ENCODE measurements around the gene ELAC2.

The ELAC2 gene, protein sequence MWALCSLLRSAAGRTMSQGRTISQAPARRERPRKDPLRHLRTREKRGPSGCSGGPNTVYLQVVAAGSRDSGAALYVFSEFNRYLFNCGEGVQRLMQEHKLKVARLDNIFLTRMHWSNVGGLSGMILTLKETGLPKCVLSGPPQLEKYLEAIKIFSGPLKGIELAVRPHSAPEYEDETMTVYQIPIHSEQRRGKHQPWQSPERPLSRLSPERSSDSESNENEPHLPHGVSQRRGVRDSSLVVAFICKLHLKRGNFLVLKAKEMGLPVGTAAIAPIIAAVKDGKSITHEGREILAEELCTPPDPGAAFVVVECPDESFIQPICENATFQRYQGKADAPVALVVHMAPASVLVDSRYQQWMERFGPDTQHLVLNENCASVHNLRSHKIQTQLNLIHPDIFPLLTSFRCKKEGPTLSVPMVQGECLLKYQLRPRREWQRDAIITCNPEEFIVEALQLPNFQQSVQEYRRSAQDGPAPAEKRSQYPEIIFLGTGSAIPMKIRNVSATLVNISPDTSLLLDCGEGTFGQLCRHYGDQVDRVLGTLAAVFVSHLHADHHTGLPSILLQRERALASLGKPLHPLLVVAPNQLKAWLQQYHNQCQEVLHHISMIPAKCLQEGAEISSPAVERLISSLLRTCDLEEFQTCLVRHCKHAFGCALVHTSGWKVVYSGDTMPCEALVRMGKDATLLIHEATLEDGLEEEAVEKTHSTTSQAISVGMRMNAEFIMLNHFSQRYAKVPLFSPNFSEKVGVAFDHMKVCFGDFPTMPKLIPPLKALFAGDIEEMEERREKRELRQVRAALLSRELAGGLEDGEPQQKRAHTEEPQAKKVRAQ

DNA sequence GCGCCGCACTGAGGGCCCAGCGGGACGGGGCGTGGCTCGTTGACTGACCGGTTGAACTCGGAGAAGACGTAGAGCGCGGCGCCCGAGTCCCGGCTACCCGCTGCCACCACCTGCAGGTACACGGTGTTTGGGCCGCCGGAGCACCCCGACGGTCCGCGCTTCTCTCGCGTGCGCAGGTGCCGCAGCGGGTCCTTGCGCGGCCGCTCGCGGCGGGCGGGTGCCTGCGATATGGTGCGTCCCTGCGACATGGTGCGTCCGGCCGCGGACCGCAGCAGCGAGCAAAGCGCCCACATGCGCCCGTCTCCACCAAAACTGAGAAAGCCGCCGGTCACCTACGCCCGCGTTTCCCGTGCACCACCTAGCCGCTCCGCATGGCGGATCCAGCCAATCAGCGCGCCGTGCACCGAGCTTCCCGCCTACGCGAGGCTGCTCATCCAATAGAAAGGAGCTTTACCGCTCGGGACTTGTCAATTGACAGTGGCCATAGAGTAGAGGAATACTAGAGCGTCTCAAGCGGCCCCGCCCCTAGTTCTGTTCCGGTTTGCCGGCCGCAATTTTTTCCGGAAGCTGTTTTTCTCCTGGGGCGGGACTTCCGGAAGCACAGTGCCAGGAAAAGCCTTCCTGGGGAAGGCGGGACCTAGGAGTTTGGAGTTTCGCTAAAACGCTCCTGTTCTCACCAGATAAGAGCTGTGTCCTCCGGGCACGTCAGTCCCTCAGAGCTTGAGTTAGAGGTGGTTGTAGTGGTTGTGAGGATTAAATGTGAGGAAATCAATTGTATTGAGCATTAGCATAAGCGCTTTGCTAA lies at the start of gene ELAC2:
TSS of gene ELAC2 (minus strand) at position 373 of the 805 bp plus-strand sequence. CDS start at position 293, 80 bp downstream.
- peak; percentile 93 for DNase-seq (ENCODE audit: low read depth, low spot score)

DNA sequence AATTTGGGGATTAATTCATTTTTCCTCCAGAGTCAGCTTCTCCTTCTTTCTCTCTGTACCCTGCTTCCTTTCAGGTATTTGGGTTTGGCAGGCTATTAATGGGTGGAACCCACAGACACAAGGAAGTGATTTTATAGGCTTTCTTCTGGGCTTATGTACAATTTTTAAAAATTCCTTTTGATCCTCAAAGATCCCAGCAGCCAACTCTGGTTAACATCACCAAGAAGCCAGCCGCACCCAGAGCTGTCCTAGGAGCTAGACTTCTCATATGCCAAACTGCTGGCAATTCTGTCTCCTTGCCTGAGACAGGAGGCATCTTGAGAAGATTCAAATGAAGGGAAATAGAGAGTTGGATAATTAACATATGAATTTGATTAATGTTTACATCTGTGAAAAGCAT lies 47.2 kb upstream of the ELAC2 start:
- no peak for DNase-seq (ENCODE audit: low read depth, low spot score)

DNA sequence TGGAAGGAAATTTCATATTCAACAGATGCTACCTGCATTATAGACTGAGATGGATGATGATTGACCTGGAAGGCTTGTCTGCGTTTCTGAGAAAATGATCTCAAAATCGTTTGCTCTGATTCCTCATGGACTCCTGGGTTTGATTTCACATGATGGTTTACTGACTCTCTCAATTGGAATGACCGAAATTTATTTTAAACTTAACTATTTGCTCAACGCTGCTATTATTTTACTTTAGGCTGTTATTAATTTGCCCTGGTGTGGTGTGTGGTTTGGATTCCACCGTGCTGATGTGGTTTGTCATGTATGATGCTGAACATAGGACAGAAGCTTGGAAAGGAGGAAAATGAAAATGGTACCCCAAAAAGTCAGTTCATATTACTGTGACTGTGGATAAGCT lies 37.3 kb upstream of the ELAC2 start:
- no peak for DNase-seq (ENCODE audit: low read depth, low spot score)

DNA sequence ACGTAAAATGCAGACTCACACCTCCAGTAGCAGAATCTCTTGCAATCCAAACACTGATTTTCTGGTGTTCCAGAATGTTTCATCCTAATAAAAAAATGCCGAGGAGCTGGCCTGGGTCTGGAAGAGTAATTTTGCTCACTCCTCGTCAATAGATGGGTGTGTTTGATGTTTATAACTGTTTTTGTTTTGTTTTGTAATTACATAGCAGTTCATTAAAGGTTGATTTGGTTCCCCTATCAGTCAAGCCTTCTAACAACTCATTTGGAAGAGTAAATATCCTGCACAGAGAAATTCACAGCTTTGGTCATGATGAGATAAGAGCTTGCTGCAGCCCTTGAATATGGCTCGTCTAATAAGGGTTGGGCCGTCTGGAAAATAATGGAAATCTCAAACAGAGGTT lies 36.8 kb upstream of the ELAC2 start:
- no peak for DNase-seq (ENCODE audit: low read depth, low spot score)

DNA sequence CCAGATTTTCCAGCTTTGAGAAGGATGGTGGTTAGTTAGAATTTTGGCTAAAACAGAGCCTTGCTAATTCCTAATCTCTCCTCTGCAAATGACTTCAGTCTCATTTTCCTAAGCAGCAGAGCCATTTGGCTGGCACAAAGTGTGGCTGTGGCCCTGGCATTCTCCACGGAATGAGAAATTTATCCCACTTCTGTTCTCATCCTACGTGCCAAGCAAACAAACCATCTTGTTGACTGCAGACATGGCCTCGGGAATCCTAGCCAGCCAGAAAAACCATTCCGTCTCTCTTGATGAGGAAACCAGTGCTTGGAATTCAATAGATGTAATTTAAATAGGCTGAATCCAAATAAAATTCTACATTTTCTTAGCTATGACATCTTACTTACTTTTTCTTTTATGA lies 34.1 kb upstream of the ELAC2 start:
- DNase-seq (ENCODE audit: low read depth, low spot score) = no peak

DNA sequence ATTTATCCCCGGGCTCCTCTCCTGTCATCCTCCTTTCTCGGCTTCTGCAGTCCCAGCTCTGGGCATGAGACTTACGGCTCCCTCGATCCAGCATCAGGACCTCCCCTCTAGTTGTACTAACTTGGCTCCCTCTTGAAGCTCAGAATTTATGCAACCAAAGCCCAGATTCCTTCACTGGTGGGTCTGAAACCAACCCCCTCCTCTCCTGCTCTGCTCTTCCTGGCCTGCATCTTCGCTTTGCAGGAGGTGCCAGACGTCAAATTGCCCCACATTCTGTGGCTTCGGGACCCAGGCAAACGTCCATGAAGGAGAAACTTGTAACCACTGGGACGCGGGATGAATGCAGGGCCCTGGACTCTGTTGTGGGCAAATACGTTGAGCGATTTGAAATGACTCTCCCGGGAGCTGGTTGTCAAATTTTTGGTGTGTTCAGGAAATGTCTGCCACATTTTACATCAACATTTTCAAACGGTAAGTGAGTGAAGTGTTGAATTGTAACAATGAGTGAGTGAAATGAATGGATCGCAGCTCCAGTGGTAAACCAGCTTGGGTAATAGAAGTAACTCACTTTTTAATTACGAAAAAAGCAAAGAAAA lies 29.3 kb upstream of the ELAC2 start:
- DNase-seq (ENCODE audit: low read depth, low spot score) = no peak

DNA sequence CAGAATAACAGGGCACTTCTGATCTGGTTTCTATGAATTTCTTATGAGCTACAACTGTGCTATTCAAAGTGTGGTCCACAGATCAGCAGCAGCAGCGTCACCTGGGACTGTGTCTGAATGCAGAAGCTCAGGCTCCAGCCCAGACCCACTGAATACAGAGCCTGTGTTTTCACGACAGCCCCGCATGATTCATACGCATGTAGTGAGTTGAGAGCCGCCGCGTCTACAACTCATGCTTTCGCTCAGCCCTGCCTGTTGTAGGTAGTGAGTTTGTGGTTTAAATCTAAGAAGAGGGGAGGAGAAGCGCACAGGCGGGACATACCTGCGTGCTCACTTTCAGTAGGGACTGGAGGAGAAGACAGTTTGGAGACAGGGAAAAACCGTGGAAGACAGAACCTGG lies 28.5 kb upstream of the ELAC2 start:
- DNase-seq (ENCODE audit: low read depth, low spot score) = no peak

DNA sequence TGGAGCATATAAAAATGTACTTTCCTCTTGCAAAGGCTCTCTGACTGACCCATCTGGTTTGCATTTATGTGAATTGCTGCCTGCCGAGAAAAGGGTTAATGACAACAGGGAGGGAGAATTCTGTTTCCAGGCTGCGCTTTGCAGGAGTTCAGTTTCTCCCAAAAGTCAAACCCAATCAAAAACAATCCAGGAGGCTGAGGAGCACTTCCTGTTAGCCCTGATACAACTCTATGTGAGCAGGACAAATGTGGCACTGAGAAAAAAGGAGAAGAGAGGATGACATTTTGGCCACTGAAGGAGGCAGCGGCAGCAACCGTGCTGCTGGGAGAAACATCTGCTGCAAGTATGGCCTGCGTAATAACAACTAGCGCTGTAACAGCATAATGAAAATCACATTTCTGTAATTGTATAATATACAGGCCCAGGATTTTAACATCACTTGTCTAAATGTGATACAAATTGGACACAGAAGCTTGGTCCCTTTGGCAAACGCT lies 26.8 kb upstream of the ELAC2 start:
- no peak for DNase-seq (ENCODE audit: low read depth, low spot score)

DNA sequence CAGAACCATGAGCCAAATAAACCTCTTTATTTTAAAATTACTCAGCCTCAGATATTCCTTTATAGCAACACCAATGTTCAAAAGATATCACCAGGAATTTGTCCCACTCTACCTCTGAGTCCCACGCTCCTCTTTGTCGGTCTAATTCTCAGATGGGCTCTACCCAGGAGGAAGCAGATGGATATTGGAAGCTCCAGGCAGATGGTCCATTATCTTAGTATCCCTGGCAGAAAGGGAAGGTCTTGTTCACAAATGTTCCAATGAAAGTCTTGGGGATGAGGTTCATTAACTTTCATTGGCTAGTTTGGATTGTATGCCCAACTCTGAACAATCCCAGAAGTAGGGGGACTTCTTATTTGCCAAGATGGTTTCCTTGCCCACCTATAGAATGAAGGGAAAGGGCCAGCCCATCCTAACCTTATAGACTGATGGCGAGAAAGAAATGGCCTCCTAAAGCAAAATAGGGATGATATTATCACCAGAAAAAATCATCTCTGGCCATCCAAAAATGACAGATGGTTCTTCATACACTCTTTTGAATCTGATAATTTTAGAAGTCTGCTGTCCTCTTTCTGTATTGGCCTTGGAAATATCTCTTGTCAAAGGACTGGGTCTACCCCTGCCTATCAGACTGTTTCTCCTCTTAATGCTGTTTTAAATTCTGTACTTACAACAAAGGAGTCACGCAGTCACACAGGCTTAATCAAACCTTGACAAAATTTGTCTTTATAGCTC lies 21.3 kb upstream of the ELAC2 start:
- no peak for DNase-seq (ENCODE audit: low read depth, low spot score)

DNA sequence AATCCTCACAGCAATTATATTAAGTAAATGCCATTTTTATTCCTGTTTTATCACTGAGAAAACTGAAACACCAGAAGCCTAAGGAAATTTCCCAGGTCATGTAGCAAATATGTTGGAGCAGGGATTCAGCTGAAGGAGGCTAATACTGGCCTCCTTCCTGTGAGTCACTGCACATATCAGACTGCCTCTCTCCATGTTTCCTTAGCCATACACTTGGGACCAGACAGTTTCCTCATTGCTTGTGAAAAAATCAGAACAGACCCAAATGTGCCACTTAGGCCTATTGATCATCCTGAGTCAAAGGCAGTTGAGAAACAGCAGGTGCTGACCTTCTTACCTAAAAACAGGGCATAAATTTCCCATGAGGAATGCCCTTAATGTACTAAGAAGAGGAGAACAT lies 18.9 kb upstream of the ELAC2 start:
- no peak for DNase-seq (ENCODE audit: low read depth, low spot score)

DNA sequence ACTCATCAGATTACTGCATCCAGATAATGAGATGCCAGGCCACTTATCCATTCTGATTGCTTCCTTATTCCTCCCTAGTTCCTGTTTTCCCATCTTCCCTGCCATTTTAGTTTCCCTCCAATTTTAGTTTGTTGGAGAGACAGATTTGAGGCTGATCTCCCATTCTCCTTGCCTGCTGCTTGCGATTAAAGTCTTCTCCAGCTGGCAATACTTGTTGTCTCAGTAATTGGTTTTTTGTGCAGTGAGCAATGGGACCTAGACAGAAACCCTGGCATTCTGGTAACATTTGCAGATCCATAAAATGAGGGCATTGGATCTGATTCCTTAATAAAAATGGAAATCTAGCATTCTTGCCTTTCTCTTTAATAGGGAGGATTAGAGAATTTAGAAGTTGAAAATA lies 17.6 kb upstream of the ELAC2 start:
- no peak for DNase-seq (ENCODE audit: low read depth, low spot score)

DNA sequence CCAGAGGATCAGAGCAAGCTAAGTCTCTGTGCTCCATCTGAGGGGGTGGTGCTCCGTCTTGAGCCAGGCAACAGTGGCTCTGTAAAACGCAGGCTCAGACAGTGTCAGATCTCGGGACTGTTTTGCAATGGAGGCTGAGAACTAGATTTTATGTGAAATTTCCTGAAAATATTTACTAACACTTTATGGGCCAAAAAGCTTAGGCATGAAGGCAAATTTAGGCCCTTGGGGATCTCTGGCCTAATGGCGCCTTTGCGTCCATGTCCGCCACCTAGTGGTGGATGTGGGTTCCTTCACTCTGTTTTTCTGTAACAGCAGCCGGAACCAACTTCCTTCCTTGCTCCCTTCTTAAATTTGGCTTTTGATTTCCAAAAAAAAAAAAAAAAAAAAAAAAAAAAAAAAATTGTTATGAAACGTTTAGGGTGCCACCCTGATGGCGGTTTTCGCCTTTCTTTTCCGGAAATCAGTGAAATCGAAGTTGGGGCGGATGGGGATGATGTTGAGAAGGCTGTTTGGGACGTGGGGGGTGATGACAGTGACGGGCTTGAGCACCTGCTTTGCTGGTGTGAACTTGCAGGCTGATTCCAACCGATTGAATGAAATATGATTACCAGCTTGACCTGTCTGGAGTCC lies 14.0 kb upstream of the ELAC2 start:
- no peak for DNase-seq (ENCODE audit: low read depth, low spot score)

DNA sequence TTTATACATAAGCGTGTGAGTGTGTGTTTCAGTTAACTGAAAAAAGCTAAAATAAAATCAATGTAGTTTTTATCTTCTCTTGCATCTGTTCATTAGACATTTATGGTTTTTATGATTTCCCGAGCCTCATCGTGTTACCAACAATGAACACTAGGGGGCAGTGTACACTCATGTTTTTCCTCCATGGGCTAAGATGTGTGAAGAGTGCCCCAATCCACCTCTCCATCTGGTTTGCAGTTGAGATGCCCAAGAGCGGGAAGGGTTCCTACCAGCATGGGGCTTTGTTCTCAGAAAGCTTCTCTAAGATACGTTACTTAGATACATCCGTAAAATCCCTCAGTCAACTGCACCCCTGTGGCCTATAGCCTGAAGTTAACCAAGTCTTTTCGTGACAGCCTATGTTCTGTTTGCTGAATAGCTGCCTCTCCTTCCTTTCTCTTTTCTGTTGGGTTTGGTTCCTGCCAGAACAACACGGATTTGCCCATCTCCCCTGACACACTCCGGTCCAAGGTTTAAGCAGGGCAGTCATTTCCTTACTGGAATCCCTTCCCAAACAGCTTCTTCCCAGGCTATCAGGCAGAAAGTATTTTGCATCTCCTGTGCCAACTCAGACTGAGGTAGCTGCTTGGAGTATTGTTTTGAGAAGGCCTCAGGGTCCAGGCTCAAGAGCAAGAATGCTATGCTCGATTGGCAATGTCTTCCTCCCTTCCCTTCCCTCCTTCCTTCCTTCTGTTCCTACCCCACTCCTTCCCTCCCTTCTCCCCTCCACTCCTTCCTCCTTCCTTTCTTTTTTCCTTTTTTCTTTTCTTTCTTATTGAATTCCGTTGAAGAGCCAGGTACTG lies 12.9 kb upstream of the ELAC2 start:
- DNase-seq (ENCODE audit: low read depth, low spot score) = no peak

DNA sequence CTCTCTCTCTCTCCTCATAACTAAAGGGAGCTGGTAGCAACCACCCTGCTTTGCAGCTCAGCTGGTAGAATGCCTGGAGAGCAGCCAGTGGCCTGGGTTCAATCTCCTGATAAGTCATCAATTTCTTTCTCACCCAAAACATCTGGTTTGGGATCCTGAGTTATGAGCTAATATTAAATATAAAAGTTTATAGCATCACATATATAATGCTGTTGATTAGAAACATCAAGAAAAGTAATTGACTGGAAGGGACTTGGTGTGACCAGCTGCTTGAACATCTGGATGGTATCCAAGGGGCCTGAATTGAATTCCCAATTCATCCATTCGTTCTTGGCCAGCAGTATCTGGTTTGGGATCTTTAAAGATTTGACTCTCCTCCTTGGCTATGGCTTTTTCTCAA lies 12.2 kb upstream of the ELAC2 start:
- no peak for DNase-seq (ENCODE audit: low read depth, low spot score)

DNA sequence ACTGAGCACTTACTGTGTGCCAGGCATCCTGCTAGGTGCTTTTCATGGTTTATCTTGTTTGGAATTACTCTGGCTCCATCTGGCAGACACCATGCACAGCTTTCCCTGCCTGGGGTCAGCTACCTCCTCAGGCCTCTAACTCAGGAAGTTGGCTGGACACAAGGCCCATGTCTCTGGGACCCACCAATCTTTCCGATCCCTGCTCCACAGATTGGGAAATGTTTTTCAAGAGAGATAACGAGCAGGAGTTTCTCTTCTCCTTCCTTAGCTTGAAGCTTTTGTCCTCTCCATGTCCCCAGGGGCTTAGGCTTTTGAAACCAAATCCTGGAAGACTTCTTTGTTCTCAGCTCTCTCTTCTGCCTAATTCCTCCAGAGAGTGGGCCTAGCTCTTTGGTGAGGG lies 11.5 kb upstream of the ELAC2 start:
- no peak for DNase-seq (ENCODE audit: low read depth, low spot score)

DNA sequence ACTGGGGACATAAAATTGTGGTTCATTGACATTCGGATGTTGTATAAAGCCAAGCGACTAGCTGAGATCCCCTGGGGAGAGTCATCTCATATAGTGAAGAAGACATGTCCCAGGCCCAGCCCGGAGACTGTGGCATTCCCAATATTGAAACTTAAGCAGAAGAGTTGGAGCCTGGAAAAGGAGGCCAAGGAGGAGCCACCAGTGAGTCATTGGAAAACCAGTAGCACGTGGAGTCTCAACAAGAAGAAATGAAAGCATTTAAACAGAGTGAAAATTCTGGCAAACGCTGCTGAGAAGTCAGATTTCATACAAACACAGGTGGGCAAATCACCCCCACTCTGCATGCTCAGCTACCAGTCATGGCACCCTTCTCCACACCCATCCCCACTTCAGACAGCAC lies 9.4 kb upstream of the ELAC2 start:
- no peak for DNase-seq (ENCODE audit: low read depth, low spot score)

DNA sequence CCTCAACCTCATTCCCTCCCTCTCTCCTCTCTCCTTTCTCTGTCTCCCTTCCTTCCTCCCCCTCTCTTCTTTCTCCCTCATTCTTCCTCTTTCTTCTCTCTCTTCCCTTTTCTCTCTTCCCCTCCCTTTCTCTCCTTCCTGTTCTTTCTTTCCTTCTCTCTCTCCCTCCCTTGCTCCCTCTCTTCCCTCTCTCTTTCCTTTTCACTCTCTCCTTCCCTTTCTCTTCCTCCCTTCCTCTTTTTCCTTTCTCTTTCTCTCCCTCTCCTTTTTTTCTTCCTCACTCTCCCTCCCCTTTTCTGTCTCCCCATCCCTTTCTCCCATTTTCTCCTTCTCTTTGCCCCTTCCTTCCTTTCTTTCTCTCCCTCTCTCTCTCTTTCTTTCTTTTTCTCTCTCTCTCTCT lies 7.9 kb upstream of the ELAC2 start:
- DNase-seq (ENCODE audit: low read depth, low spot score) = no peak

DNA sequence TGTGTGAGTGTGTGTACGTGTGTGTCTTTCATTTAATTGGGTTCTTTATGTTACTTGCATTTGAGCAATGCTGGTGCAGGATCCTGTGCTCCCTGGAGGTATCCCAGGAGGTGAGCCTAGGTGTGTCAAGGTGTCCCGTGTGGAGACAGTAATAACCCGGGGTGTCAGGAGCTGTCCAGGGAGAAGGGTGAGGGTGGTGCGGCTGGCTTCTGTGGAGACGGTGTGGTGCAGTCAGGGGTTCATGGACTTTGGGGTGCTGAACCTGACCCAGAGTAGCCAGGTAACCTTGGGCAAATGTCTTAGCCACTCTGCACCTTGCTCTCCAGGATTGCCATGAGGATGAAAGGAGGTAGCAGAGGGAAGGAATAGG lies 7.4 kb upstream of the ELAC2 start:
- DNase-seq (ENCODE audit: low read depth, low spot score) = no peak

DNA sequence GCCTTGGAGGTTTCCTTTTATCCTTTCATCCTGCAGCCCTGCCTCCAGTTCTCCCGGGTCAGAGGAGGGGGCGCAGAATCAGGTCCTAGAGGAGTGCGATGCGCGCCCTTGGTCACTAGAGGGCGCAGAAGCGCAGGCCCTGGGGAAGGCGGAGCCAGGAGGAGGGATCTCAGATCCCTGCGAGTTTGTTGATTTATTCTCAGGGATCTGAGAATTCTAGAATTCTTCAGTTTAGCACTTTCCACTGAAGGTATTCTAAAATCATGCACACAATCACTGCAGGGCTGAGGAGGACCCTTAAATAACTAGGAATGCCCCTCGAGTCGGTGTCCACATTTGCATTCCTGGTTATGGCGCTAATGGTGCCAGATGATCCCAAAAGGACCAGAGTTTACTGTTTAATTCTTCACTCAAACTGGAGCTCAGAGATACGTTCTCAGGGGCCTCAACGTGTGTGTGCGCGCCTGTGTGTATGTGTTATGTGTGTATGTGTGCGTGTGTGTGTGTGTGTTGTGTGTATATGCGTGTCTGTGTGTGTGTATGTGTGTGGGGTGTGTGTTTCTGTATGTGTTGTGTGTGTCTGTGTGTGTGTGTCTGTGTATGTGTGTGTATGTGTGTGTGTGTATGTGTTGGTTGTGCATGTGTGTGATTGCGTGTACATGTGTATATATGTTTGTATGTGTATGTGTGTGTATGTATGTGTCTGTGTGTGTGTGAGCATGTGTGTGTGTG lies 6.9 kb upstream of the ELAC2 start:
- peak; percentile 47 for DNase-seq (ENCODE audit: low read depth, low spot score)

All from activated CD4-positive, CD25-positive, alpha-beta regulatory T cell treated with anti-CD3 and anti-CD28 coated beads, Interleukin-2, amount 50 U/mL, for 16 hours (primary cell).